Measurements from ENCODE around the gene SIRPG. TPM values are rescaled to one million over a fixed set of nuclear protein-coding genes. Genes with fewer than 3 reads are reported as not detected.
A peak's percentile ranks its signal among the peaks of the same experiment; 100 is the strongest.

SIRPG gene
- total and polyA plus RNA-seq, 2 of the 8 experiments (the other 6 are each of a cell fraction or from before 2014, with no cell fraction given): 0.08 TPM; not detected in 1

- Histone ChIP-seq H4K20me1 (replicated peaks in 1 of 2; ENCODE audit: control insufficient read depth in 1 of 2, insufficient read depth in 2 of 2, low read length in 2 of 2) (peaks cover 0 to 1% of the 10 kb centered on the region in 2 experiments), H3K79me1 (ENCODE audit: low read depth, low read length) (no peaks in the 10 kb centered on the region), H3K4me1 (replicated peaks in 1 of 4; ENCODE audit: control insufficient read depth in 3 of 4, insufficient read depth in 4 of 4, low read length in 3 of 4) (no peaks in the 10 kb centered on the region), H2BK12ac (ENCODE audit: low read depth, low read length) (no peak overlapping the region), H3K36me3 (ENCODE audit: control insufficient read depth in 2 of 4, insufficient read depth in 4 of 4, low read length in 3 of 4) (no peaks in the 10 kb centered on the region), H3K79me2 (ENCODE audit: control insufficient read depth in 1 of 2, insufficient read depth in 2 of 2, low read length in 2 of 2) (no peaks in the 10 kb centered on the region), H3K27me3 (replicated peaks in 1 of 4; ENCODE audit: control insufficient read depth in 3 of 4, extremely low read depth in 1 of 4, insufficient read depth in 3 of 4, low read length in 3 of 4) (peaks cover 0 to 13% (median 2%) of the 10 kb centered on the region in 4 experiments; a peak in 3 of 7 replicates), H3K4ac (replicated peaks; ENCODE audit: insufficient read length, low read depth, low read length) (no peak overlapping the region), H4K8ac (ENCODE audit: extremely low read depth, insufficient read depth, low read length) (no peak overlapping the region), H3K9me3 (ENCODE audit: insufficient read depth in 2 of 2, low read depth in 1 of 2, low read length in 1 of 2) (peaks cover 0 to 4% of the 10 kb centered on the region in 2 experiments; a peak in 1 of 4 replicates), H2BK120ac (replicated peaks; ENCODE audit: low read depth, low read length) (no peak overlapping the region), H2BK20ac (ENCODE audit: low read length) (no peak overlapping the region), H2BK5ac (ENCODE audit: low read depth, low read length) (no peak overlapping the region), H3K18ac (ENCODE audit: extremely low read depth, low read length) (no peak overlapping the region), H2BK15ac (ENCODE audit: low read length) (no peak overlapping the region), H2AFZ (ENCODE audit: low read length) (no peak overlapping the region), H3K4me2 (ENCODE audit: insufficient read depth in 1 of 2, low read depth in 2 of 2, low read length in 2 of 2) (no peak overlapping the region), H3K23me2 (ENCODE audit: low read depth, low read length) (no peaks in the 10 kb centered on the region), H3K9ac (replicated peaks in 1 of 4; ENCODE audit: extremely low read depth in 1 of 4, low read depth in 3 of 4, low read length in 3 of 4) (no peak overlapping the region; a peak in 1 of 7 replicates), H3K56ac (replicated peaks; ENCODE audit: insufficient read length, low read depth, low read length) (no peak overlapping the region), H3K4me3 (ENCODE audit: extremely low read depth in 1 of 4, insufficient read depth in 2 of 4, low read depth in 3 of 4, low read length in 4 of 4) (no peak overlapping the region), H4K91ac (replicated peaks; ENCODE audit: insufficient read length, low read length) (no peak overlapping the region), H3K23ac (ENCODE audit: insufficient read length) (no peak overlapping the region), H3K14ac (ENCODE audit: insufficient read length) (no peak overlapping the region), H3K27ac (ENCODE audit: low read depth, low read length) (no peak overlapping the region), H2AK5ac (ENCODE audit: low read depth, low read length) (no peak overlapping the region), H4K5ac (ENCODE audit: insufficient read length, low read depth, low read length) (no peak overlapping the region)
- ChIA-PET CTCF (ENCODE audit: partially characterized antibody) (no interaction called here), POLR2A (ENCODE audit: partially characterized antibody) (no interaction called here)
- WGBS, 2 experiments (ENCODE audit: extremely low coverage in 1 of 2, insufficient coverage in 1 of 2, insufficient read length in 1 of 2, insufficient replicate concordance in 2 of 2, low coverage in 1 of 2, low lambda C conversion rate in 2 of 2, missing lambda C conversion rate in 1 of 2): 83% methylated on average over 3 of the region's 3 CpGs; no CpG with 5 or more reads in 1 of the 2 experiments
- DNase-seq (ENCODE audit: low read depth in 1 of 2, low spot score in 2 of 2): peak in 1 of 2 experiments; percentile 6
- no peak for FAIRE-seq
- TF ChIP-seq BRCA1 (IDR thresholded peaks at IDR 0.05; ENCODE audit: low read depth, low read length) (no peak), EP300 (IDR thresholded peaks at IDR 0.05; ENCODE audit: borderline replicate concordance in 1 of 2, low read depth in 2 of 2, low read length in 2 of 2) (no peak), MAFK (IDR thresholded peaks at IDR 0.05; ENCODE audit: low read depth, low read length) (no peak), USF2 (IDR thresholded peaks at IDR 0.05; ENCODE audit: low read length) (no peak), NRF1 (IDR thresholded peaks at IDR 0.05; ENCODE audit: low read depth, low read length) (no peak), TCF12 (IDR thresholded peaks at IDR 0.05; ENCODE audit: low read depth, low read length) (no peak), NANOG (IDR thresholded peaks at IDR 0.05; ENCODE audit: insufficient read depth, low read depth, low read length, poor library complexity, severe bottlenecking) (no peak)
Observed at GRCh38 chr20:1674361-1674760, 16.8 kb upstream of the SIRPG start.
